Measurements from ENCODE around the gene LIM2. TPM values are rescaled to one million over a fixed set of nuclear protein-coding genes. Genes with fewer than 3 reads are reported as not detected.

The LIM2 gene
- total and polyA plus RNA-seq, 2 of the 8 experiments (the other 6 are each of a cell fraction or from before 2014, with no cell fraction given): not detected

- Histone ChIP-seq H3K4me2 (ENCODE audit: insufficient read depth in 1 of 2, low read depth in 2 of 2, low read length in 2 of 2) (no peak overlapping the region), H2AFZ (ENCODE audit: low read length) (no peak overlapping the region), H2AK5ac (ENCODE audit: low read depth, low read length) (no peak overlapping the region), H4K8ac (ENCODE audit: extremely low read depth, insufficient read depth, low read length) (peak overlapping the region; percentile 51; the same call in 1 of the 2 replicates), H3K4ac (replicated peaks; ENCODE audit: insufficient read length, low read depth, low read length) (no peak overlapping the region), H4K91ac (replicated peaks; ENCODE audit: insufficient read length, low read length) (no peak overlapping the region), H3K9me3 (ENCODE audit: insufficient read depth in 2 of 2, low read depth in 1 of 2, low read length in 1 of 2) (no peaks in the 10 kb centered on the region), H4K20me1 (replicated peaks in 1 of 2; ENCODE audit: control insufficient read depth in 1 of 2, insufficient read depth in 2 of 2, low read length in 2 of 2) (no peaks in the 10 kb centered on the region), H3K56ac (replicated peaks; ENCODE audit: insufficient read length, low read depth, low read length) (no peak overlapping the region), H3K23ac (ENCODE audit: insufficient read length) (no peak overlapping the region), H3K9ac (replicated peaks in 1 of 4; ENCODE audit: extremely low read depth in 1 of 4, low read depth in 3 of 4, low read length in 3 of 4) (no peak overlapping the region), H2BK15ac (ENCODE audit: low read length) (no peak overlapping the region), H3K18ac (ENCODE audit: extremely low read depth, low read length) (no peak overlapping the region), H3K4me3 (ENCODE audit: extremely low read depth in 1 of 4, insufficient read depth in 2 of 4, low read depth in 3 of 4, low read length in 4 of 4) (no peak overlapping the region), H3K27ac (ENCODE audit: low read depth, low read length) (no peak overlapping the region), H3K79me2 (ENCODE audit: control insufficient read depth in 1 of 2, insufficient read depth in 2 of 2, low read length in 2 of 2) (no peaks in the 10 kb centered on the region), H3K14ac (ENCODE audit: insufficient read length) (no peak overlapping the region), H2BK12ac (ENCODE audit: low read depth, low read length) (no peak overlapping the region), H3K79me1 (ENCODE audit: low read depth, low read length) (no peaks in the 10 kb centered on the region), H4K5ac (ENCODE audit: insufficient read length, low read depth, low read length) (no peak overlapping the region), H3K23me2 (ENCODE audit: low read depth, low read length) (no peaks in the 10 kb centered on the region), H2BK120ac (replicated peaks; ENCODE audit: low read depth, low read length) (no peak overlapping the region), H3K27me3 (replicated peaks in 1 of 4; ENCODE audit: control insufficient read depth in 3 of 4, extremely low read depth in 1 of 4, insufficient read depth in 3 of 4, low read length in 3 of 4) (no peaks in the 10 kb centered on the region), H3K4me1 (replicated peaks in 1 of 4; ENCODE audit: control insufficient read depth in 3 of 4, insufficient read depth in 4 of 4, low read length in 3 of 4) (peaks cover 3 to 9% (median 7%) of the 10 kb centered on the region in 4 experiments), H2BK20ac (ENCODE audit: low read length) (no peak overlapping the region), H3K36me3 (ENCODE audit: control insufficient read depth in 2 of 4, insufficient read depth in 4 of 4, low read length in 3 of 4) (no peaks in the 10 kb centered on the region), H2BK5ac (ENCODE audit: low read depth, low read length) (no peak overlapping the region)
- FAIRE-seq (no peak), DNase-seq (ENCODE audit: low read depth in 1 of 2, low spot score in 2 of 2) (no peak)
- ChIA-PET CTCF (ENCODE audit: partially characterized antibody) (interaction anchor here (1.4 to 2.0 kb wide), 2 partner anchors 10 to 15 kb away, joined by 3 to 5 read pairs; no protein-coding TSS in a partner anchor), POLR2A (ENCODE audit: partially characterized antibody) (interaction anchor here (1.5 kb wide), 1 partner anchor 11 kb away, joined by 6 read pairs; no protein-coding TSS in a partner anchor)
- 90% methylated on average over 13 of the region's 16 CpGs; no CpG with 5 or more reads in 1 of the 2 experiments for WGBS, 2 experiments (ENCODE audit: extremely low coverage in 1 of 2, insufficient coverage in 1 of 2, insufficient read length in 1 of 2, insufficient replicate concordance in 2 of 2, low coverage in 1 of 2, low lambda C conversion rate in 2 of 2, missing lambda C conversion rate in 1 of 2)
- no peak for TF ChIP-seq KDM4A (IDR thresholded peaks at IDR 0.05; ENCODE audit: low read depth, low read length, severe bottlenecking)
- TF ChIP-seq GABPA (IDR thresholded peaks at IDR 0.05; ENCODE audit: borderline replicate concordance, insufficient read depth, low read length): no peak
- no peak for TF ChIP-seq SUZ12 (IDR thresholded peaks at IDR 0.05; ENCODE audit: low read length)
- no peak for TF ChIP-seq MAFK (IDR thresholded peaks at IDR 0.05; ENCODE audit: low read depth, low read length)
- TF ChIP-seq CEBPB (IDR thresholded peaks at IDR 0.05; ENCODE audit: low read depth, low read length): no peak
- no peak for TF ChIP-seq GTF2F1 (IDR thresholded peaks at IDR 0.05; ENCODE audit: borderline replicate concordance, low read depth, low read length)
- TF ChIP-seq POLR2AphosphoS5 (IDR thresholded peaks at IDR 0.05; ENCODE audit: low read depth, low read length): no peak
- TF ChIP-seq TEAD4 (IDR thresholded peaks at IDR 0.05; ENCODE audit: low read depth, low read length): no peak
- no peak for TF ChIP-seq TAF7 (optimal IDR thresholded peaks at IDR 0.05; ENCODE audit: borderline replicate concordance, low read depth, low read length)
- TF ChIP-seq EGR1 (IDR thresholded peaks at IDR 0.05; ENCODE audit: borderline replicate concordance, low read depth, low read length): no peak
- no peak for TF ChIP-seq SIRT6 (IDR thresholded peaks at IDR 0.05; ENCODE audit: low read length)
- TF ChIP-seq SIX5 (IDR thresholded peaks at IDR 0.05; ENCODE audit: low read depth, low read length): no peak
- TF ChIP-seq SIN3A (conservative IDR thresholded peaks at IDR 0.05 in 1 of 2, IDR thresholded peaks at IDR 0.05 in 1 of 2; ENCODE audit: low read depth in 1 of 2, low read length in 2 of 2): no peak
- TF ChIP-seq HDAC2 (IDR thresholded peaks at IDR 0.05; ENCODE audit: borderline replicate concordance in 1 of 2, low read depth in 2 of 2, low read length in 2 of 2): no peak
These were observed 34.9 kb downstream of the LIM2 start for GRCh38 chr19:51352783-51353360.

All from H1 (cell line).